Sigmoid colon (tissue), 4 donors: ENCODE data around the gene FN1.

ENCODE experiments used
- EP300 ChIP-seq, 4 donors: sonication (generic); formaldehyde crosslinking; IDR thresholded peaks; one replicate each; pipeline ENCODE4 v1.6.1; 2017; ENCODE audit warnings: antibody characterized with exemption in 4 of 4
- POLR2A ChIP-seq, 2 donors: fragments of 450-650 bp; IDR thresholded peaks; one replicate each; pipeline ENCODE4 v1.6.1; 2016; ENCODE audit warnings: antibody characterized with exemption in 2 of 2, mild to moderate bottlenecking in 2 of 2, moderate library complexity in 2 of 2
- POLR2AphosphoS5 ChIP-seq, 4 donors: sonication (generic); formaldehyde crosslinking; IDR thresholded peaks; one replicate each; pipeline ENCODE4 v1.6.1; 2017; ENCODE audit warnings: antibody characterized with exemption in 4 of 4
- TF ChIP-seq, protein P1 (sequence below), 4 experiments: fragments of 450-650 bp in 3 of 4; fragments of 200-600 bp in 1 of 4; IDR thresholded peaks; one replicate each; pipeline ENCODE4 v1.5.1; 2016 to 2019; ENCODE audit warnings: antibody characterized with exemption in 4 of 4, mild to moderate bottlenecking in 3 of 4, moderate library complexity in 2 of 4

DNA sequence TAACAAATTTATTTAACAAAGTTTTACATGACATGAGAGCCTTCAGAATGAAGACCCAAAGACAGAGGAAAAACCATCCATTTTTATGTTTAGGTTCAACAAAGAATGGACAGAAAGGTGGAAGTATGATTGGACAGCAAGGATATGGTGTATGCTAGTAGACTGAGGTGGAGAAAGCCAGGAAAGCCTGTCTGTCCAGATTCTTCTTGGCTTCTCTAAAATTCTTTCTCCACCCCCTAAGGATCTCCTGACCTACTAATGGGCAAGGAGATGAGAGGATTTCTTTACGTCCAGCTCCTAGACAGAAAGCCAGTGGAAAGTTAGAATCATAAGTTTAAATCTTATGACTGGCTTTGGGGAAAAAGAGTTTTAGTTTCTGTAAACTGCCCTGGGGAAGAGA, 121.0 kb downstream of the FN1 start:
- TF ChIP-seq, protein P1, sequence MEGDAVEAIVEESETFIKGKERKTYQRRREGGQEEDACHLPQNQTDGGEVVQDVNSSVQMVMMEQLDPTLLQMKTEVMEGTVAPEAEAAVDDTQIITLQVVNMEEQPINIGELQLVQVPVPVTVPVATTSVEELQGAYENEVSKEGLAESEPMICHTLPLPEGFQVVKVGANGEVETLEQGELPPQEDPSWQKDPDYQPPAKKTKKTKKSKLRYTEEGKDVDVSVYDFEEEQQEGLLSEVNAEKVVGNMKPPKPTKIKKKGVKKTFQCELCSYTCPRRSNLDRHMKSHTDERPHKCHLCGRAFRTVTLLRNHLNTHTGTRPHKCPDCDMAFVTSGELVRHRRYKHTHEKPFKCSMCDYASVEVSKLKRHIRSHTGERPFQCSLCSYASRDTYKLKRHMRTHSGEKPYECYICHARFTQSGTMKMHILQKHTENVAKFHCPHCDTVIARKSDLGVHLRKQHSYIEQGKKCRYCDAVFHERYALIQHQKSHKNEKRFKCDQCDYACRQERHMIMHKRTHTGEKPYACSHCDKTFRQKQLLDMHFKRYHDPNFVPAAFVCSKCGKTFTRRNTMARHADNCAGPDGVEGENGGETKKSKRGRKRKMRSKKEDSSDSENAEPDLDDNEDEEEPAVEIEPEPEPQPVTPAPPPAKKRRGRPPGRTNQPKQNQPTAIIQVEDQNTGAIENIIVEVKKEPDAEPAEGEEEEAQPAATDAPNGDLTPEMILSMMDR (IDR thresholded peaks at IDR 0.05) = no peak
- TF ChIP-seq EP300 (IDR thresholded peaks at IDR 0.05) = no peak
- TF ChIP-seq POLR2A (IDR thresholded peaks at IDR 0.05) = no peak
- no peak for TF ChIP-seq POLR2AphosphoS5 (IDR thresholded peaks at IDR 0.05)
